Measurements from ENCODE around the gene SCN2B.

GRCh38 chr11:118155776-118156530 lies 20.5 kb downstream of the SCN2B start:
- TF ChIP-seq POLR2A (IDR thresholded peaks at IDR 0.05) (no peak), CTCF (IDR thresholded peaks at IDR 0.05) (no peak), POLR2AphosphoS5 (IDR thresholded peaks at IDR 0.05; ENCODE audit: insufficient read depth in 1 of 2, low read depth in 1 of 2) (no peak)

All from vagina (tissue), 2 donors.